ENCODE measurements around the gene EXOC3L4. TPM values are rescaled to one million over a fixed set of nuclear protein-coding genes. Genes with fewer than 3 reads are reported as not detected.

Gene EXOC3L4
- total RNA-seq, 1 donor from 2014 or later, result not detected

DNA sequence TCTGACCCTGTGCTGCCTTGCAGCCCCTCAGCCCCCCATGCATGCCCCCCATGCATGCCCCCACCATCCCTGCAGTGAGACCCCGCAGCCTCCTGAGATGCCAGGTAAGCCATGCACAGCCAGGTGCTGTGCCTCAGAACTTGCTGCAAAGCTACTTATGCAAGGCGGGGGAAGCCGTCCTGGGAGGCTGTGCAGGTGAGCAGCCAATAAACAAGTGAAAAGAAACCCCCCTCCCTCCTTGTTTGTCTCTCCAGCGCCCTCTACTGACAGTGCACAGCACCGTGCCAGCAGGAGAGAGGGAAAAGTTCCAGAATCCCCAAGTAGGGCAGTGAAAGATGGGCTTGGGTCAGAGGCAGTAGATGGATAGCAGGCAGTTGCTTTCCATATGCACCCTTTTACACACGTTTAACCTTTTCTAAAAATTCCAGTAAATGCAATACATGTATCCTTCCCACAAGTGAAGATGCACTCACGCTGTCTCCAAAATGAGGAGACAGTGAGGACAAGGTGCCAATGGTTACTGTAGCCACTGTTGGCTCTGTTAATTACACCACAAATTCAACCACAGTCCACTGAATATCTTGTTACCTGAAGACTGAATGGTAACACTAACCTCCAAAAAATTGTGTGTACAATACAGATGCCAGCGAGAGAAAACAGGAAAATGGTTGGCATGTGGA lies 46.7 kb downstream of the EXOC3L4 start:
- TF ChIP-seq, protein P1, sequence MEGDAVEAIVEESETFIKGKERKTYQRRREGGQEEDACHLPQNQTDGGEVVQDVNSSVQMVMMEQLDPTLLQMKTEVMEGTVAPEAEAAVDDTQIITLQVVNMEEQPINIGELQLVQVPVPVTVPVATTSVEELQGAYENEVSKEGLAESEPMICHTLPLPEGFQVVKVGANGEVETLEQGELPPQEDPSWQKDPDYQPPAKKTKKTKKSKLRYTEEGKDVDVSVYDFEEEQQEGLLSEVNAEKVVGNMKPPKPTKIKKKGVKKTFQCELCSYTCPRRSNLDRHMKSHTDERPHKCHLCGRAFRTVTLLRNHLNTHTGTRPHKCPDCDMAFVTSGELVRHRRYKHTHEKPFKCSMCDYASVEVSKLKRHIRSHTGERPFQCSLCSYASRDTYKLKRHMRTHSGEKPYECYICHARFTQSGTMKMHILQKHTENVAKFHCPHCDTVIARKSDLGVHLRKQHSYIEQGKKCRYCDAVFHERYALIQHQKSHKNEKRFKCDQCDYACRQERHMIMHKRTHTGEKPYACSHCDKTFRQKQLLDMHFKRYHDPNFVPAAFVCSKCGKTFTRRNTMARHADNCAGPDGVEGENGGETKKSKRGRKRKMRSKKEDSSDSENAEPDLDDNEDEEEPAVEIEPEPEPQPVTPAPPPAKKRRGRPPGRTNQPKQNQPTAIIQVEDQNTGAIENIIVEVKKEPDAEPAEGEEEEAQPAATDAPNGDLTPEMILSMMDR (IDR thresholded peaks at IDR 0.05), result peak; percentile 9 to 40 (median 14)
- H3K27me3 ChIP-seq, result peaks cover 3% of the 10 kb centered on the region
- no peaks in the 10 kb centered on the region for H3K4me1 ChIP-seq
- DNase-seq (ENCODE audit: low spot score in 2 of 2), result no peak
- H3K9me3 ChIP-seq, result no peaks in the 10 kb centered on the region
- no peaks in the 10 kb centered on the region for H3K36me3 ChIP-seq
- H3K4me3 ChIP-seq, result no peak overlapping the region
- H3K27ac ChIP-seq, result no peak overlapping the region
- intact Hi-C loops (cut with DNase I), result no loop called here

DNA sequence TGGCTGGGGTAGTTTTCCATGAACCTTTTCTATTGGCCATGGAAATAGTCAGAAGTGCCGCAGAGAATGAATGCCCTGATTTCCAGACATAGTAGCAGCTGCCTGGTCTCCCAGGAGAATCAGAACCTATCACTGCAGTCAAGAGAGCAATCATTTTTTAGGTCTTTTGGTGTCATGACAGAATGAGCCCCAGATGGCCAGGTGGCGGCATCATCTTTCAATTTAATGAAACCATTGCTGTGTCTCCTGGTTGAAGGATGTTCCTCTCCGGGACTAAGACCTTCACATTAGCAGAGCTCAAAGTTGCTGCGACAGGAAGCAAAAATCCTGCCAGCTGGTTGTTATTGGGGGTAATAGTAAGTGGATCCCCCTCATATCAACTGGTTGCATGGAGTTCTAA lies 47.5 kb downstream of the EXOC3L4 start:
- H3K4me3 ChIP-seq, result no peak overlapping the region
- intact Hi-C loops (cut with DNase I), result no loop called here
- H3K27me3 ChIP-seq, result peaks cover 3% of the 10 kb centered on the region
- H3K36me3 ChIP-seq, result no peaks in the 10 kb centered on the region
- no peaks in the 10 kb centered on the region for H3K9me3 ChIP-seq
- TF ChIP-seq, protein P1 (IDR thresholded peaks at IDR 0.05), result no peak
- no peak for DNase-seq (ENCODE audit: low spot score in 2 of 2)
- H3K27ac ChIP-seq, result no peak overlapping the region
- H3K4me1 ChIP-seq, result no peaks in the 10 kb centered on the region

DNA sequence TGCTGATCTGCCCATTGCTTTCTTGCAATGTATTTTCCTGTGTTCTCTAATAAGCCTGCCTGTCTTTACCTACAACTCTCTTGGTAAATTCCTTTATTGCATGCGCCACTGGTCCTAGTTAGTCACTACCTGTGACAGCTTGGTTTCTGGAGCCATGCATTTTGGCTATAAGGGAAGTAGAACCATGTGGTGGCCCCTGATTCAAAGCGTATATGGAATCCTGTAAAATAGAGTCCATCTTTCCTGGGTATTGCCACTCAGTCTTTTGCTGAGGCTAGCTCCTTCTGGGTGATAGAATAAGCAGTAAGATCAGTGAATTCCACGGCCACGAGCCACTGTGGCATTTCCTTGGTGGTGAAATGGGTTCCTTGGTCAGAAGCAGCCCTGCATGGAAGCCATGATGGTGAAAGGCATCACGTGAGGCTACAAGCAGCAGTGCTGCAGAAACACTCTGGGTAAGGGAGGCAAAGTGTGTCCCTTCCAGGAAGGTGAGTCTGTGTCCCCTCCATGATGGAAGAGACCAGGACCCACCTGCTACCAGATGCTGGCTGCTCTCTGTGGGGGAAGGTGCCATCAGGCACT lies 48.3 kb downstream of the EXOC3L4 start:
- H3K27me3 ChIP-seq, result peaks cover 3% of the 10 kb centered on the region

DNA sequence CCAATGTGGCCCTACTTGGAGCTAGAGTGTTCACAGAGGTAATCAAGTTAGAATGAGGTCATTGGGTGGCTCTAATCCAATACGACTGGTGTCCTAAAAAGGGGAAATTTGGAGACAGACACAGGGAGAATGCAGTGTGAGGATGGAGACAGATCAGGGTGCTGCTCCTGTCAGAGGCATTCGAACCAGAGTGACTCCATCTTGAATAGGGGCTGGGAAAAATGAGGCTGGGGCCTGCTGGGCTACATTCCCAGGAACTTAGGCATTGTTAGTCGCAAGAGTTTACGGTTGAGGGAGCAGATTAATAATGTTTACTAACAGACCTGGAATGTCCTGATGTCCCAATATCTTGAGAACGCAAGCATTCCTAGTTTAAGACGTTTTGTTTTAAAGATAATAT lies 49.0 kb downstream of the EXOC3L4 start:
- Histone ChIP-seq H3K27me3 (peaks cover 3% of the 10 kb centered on the region), H3K4me3 (no peak overlapping the region), H3K27ac (no peak overlapping the region), H3K9me3 (no peaks in the 10 kb centered on the region), H3K4me1 (no peaks in the 10 kb centered on the region), H3K36me3 (no peaks in the 10 kb centered on the region)
- no peak for DNase-seq (ENCODE audit: low spot score in 2 of 2)
- intact Hi-C loops (cut with DNase I), result no loop called here
- TF ChIP-seq, protein P1 (IDR thresholded peaks at IDR 0.05), result no peak

More for the DNA sequence above, 48.3 kb downstream of the EXOC3L4 start:
- Histone ChIP-seq H3K4me3 (no peak overlapping the region), H3K4me1 (no peaks in the 10 kb centered on the region), H3K36me3 (no peaks in the 10 kb centered on the region), H3K27ac (no peak overlapping the region), H3K9me3 (no peaks in the 10 kb centered on the region)
- intact Hi-C loops (cut with DNase I), result no loop called here
- DNase-seq (ENCODE audit: low spot score in 2 of 2), result no peak
- TF ChIP-seq, protein P1 (IDR thresholded peaks at IDR 0.05), result no peak

DNA sequence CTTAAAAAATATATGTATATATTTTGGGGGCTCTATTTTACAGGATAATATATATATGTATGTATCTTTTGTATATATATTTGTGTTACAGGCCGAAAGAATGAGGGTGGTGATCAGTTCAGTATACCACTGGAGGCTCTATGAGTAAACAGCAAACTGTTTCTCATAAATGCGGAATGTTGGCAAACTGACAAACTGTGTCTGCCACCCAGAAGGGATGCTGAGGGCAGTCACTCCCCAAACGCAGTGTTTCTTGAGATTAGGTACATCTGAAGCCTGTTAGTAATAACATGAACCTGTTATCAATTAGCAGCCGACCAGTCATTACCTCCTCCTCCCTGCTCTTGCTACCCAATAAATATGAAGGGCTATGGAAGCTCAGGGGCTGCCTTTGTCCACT lies 49.6 kb downstream of the EXOC3L4 start:
- DNase-seq (ENCODE audit: low spot score in 2 of 2), result no peak
- intact Hi-C loops (cut with DNase I), result no loop called here

More for the DNA sequence above, 49.6 kb downstream of the EXOC3L4 start:
- H3K4me1 ChIP-seq, result no peaks in the 10 kb centered on the region
- no peak overlapping the region for H3K4me3 ChIP-seq
- TF ChIP-seq, protein P1 (IDR thresholded peaks at IDR 0.05), result no peak
- no peaks in the 10 kb centered on the region for H3K9me3 ChIP-seq
- H3K36me3 ChIP-seq, result no peaks in the 10 kb centered on the region
- H3K27me3 ChIP-seq, result no peaks in the 10 kb centered on the region
- H3K27ac ChIP-seq, result no peak overlapping the region

All from ascending aorta (tissue), 2 donors.